ENCODE data around the gene TRMT11. TPM values are rescaled to one million over a fixed set of nuclear protein-coding genes. Genes with fewer than 3 reads are reported as not detected.

TRMT11 gene
- total and polyA plus RNA-seq, 8 donors, result 7.0 to 124 (median 49.9) TPM

DNA sequence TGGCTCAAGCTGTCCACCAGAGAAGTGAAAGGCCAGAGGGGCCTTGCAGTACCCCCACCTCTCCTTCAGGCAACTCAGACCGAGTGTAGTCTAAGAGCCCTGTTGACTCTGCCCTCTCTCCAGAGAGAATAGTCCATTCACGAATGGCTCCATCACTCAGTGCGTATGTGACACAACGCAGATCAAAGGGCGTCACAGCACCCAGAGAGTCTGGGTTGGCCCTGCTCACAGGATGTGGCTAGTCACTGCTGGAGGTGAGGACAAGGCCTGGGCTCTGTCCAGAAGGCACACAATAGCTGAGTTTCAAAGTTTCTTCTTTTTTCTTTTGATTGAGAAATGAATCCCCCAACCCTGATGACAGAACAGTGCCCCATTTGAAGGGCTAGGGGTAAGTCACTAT, 74.1 kb downstream of the TRMT11 start:
- TF ChIP-seq EP300 (IDR thresholded peaks at IDR 0.05) (no peak), POLR2A (IDR thresholded peaks at IDR 0.05) (no peak)
- TF ChIP-seq, protein P1, sequence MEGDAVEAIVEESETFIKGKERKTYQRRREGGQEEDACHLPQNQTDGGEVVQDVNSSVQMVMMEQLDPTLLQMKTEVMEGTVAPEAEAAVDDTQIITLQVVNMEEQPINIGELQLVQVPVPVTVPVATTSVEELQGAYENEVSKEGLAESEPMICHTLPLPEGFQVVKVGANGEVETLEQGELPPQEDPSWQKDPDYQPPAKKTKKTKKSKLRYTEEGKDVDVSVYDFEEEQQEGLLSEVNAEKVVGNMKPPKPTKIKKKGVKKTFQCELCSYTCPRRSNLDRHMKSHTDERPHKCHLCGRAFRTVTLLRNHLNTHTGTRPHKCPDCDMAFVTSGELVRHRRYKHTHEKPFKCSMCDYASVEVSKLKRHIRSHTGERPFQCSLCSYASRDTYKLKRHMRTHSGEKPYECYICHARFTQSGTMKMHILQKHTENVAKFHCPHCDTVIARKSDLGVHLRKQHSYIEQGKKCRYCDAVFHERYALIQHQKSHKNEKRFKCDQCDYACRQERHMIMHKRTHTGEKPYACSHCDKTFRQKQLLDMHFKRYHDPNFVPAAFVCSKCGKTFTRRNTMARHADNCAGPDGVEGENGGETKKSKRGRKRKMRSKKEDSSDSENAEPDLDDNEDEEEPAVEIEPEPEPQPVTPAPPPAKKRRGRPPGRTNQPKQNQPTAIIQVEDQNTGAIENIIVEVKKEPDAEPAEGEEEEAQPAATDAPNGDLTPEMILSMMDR (IDR thresholded peaks at IDR 0.05), result no peak
- Histone ChIP-seq H3K36me3 (peaks cover 0 to 12% (median 6%) of the 10 kb centered on the region in 4 donors), H3K4me3 (no peak overlapping the region), H3K27me3 (no peaks in the 10 kb centered on the region), H3K4me1 (peaks cover 10 to 19% (median 14%) of the 10 kb centered on the region in 4 donors), H3K27ac (no peak overlapping the region), H3K9me3 (no peaks in the 10 kb centered on the region)
- intact Hi-C loops (cut with DNase I; ENCODE audit: low total_unique reads), result no loop called here
- WGBS, 5 donors, result 83 to 95% (median 89%) methylated on average over 5 of the region's 5 CpGs
- no peak for DNase-seq

DNA sequence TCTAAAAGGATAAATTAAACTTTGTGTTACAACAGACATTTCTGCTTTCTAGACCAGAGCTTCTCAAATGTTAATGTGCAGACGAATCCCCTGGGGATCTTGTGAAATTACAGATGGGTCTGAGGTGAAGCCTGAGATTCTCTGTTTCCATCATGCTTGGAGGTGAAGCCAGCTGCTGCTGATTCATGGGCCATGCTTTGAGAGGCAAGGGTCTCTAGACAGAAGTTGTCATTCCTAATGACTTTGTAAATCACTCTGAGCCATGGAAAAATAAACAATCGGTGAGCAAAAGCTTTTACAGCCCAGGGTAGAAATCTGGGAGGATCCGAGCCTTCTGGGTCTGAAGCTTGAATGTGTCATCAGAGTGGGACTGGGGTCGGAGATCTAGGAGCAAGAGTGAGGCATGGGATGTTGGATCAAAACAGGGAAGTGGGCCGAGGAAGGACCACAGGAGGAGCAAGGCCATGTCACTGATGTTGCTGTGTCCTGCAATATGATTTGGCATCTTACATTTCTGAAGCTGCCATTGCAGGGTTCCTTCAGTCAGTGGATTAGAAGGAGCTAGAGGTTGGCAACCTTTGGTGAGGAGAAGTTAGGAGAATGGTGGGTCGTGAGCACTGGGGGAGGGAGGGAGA, 77.3 kb downstream of the TRMT11 start:
- intact Hi-C loops (cut with DNase I; ENCODE audit: low total_unique reads), result no loop called here
- Histone ChIP-seq H3K27me3 (no peaks in the 10 kb centered on the region), H3K4me3 (no peak overlapping the region), H3K36me3 (peaks cover 0 to 12% (median 6%) of the 10 kb centered on the region in 4 donors), H3K9me3 (no peaks in the 10 kb centered on the region), H3K4me1 (peaks cover 10 to 19% (median 15%) of the 10 kb centered on the region in 4 donors), H3K27ac (peak overlapping the region; percentile 27 to 70 (median 52))
- TF ChIP-seq EP300 (IDR thresholded peaks at IDR 0.05), result no peak
- no peak for TF ChIP-seq POLR2A (IDR thresholded peaks at IDR 0.05)
- DNase-seq, result peak in 1 of 2 donors; percentile 13
- 74 to 82% (median 78%) methylated on average over 6 of the region's 6 CpGs for WGBS, 5 donors

DNA sequence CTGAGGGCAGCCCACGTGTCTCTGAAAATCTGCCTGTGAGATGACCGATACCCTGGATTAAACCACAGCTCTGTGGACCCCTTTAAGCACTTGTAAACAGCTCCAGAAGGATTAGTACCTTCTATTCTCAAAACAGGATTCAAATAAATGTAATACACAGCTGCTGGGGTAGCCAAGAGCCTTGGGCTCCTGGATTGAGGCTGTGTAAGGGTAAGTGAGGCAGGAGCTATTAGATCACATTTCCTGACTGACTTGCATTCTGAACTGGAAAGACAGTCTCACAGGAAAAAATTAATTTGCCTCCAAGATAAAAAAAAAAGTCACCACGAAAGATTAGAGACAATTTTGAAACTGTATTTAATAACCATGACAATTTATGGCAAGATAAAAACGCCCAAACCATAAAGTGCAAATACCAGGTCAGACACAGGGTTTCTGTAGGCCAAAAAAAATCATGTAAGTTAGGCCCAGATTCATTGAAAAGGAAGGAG, 78.0 kb downstream of the TRMT11 start:
- intact Hi-C loops (cut with DNase I; ENCODE audit: low total_unique reads), result no loop called here
- H3K4me1 ChIP-seq, result peaks cover 10 to 19% (median 15%) of the 10 kb centered on the region in 4 donors
- peak overlapping the region; percentile 27 to 70 (median 52) for H3K27ac ChIP-seq
- H3K9me3 ChIP-seq, result no peaks in the 10 kb centered on the region
- peaks cover 0 to 12% (median 6%) of the 10 kb centered on the region in 4 donors for H3K36me3 ChIP-seq
- no peak overlapping the region for H3K4me3 ChIP-seq
- no peaks in the 10 kb centered on the region for H3K27me3 ChIP-seq
- no peak for TF ChIP-seq EP300 (IDR thresholded peaks at IDR 0.05)
- TF ChIP-seq, protein P1 (IDR thresholded peaks at IDR 0.05), result no peak
- TF ChIP-seq POLR2A (IDR thresholded peaks at IDR 0.05), result no peak
- no peak for TF ChIP-seq POLR2AphosphoS5 (IDR thresholded peaks at IDR 0.05)
- no peak for DNase-seq
- WGBS, 5 donors, result 38 to 50% (median 41%) methylated on average over 4 of the region's 4 CpGs

DNA sequence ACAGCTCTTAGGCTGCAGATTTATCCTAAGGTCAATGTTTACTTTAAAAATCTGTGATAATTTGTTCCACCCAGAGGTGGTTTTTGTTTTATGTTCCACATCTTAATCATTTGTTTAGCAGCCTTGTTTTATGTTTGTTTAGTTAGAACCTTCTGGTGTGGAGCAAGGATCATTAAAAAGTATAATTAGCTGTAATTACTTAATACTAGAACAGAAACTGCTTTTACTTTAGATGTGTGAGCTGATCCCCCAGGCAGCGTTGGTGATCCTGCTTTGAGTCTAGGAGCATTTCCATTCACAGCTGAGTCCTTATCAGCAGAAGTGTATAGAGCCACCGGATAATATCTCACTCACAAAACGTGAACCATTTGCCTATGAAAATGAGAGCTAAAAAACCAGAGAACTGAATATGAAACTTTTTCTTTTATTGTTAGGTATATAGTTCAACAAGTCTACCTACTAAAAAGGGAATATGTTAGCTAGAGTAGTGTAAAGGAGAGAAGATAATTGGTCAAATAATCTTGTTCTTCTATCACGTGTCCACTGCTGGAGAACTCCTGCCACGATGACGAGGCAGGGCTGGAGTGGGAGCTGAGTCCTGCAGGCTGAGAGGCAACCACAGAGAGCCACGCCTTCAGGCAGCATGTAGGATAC, 78.5 kb downstream of the TRMT11 start:
- intact Hi-C loops (cut with DNase I; ENCODE audit: low total_unique reads), result no loop called here
- H3K4me1 ChIP-seq, result peaks cover 10 to 19% (median 15%) of the 10 kb centered on the region in 4 donors
- peak overlapping the region; percentile 18 to 70 (median 52) for H3K27ac ChIP-seq
- no peak overlapping the region for H3K4me3 ChIP-seq
- peaks cover 0 to 12% (median 4%) of the 10 kb centered on the region in 4 donors for H3K36me3 ChIP-seq
- WGBS, 5 donors, result 26 to 44% (median 39%) methylated on average over 7 of the region's 7 CpGs
- DNase-seq, result peak; percentile 18 to 38
- TF ChIP-seq EP300 (IDR thresholded peaks at IDR 0.05) (no peak), POLR2AphosphoS5 (IDR thresholded peaks at IDR 0.05) (no peak), POLR2A (IDR thresholded peaks at IDR 0.05) (no peak)
- TF ChIP-seq, protein P1 (IDR thresholded peaks at IDR 0.05), result no peak
- no peaks in the 10 kb centered on the region for H3K9me3 ChIP-seq
- no peaks in the 10 kb centered on the region for H3K27me3 ChIP-seq
